PC-9 (cell line): ENCODE results near the gene LCE2C. TPM values are rescaled to one million over a fixed set of nuclear protein-coding genes. Genes with fewer than 3 reads are reported as not detected.
"Not testable (repeated sequence)": the region's sequence is repeated elsewhere in the genome, so short reads cannot be mapped to it uniquely, and the experiment has no call there.

Source experiments
- BruUV-seq: library from RNA; stranded (reverse); fragments of 400-500 nt; replicated peaks from 2 replicates; lab custom pipeline; 2021; lab: Mats Ljungman, UMichigan
- CTCF ChIA-PET: fragments of 300-600 bp; sonication (Branson Sonifier 250); formaldehyde crosslinking; loops from one replicate; lab custom pipeline; 2022; ENCODE audit warnings: antibody characterized with exemption; lab: Charles Lee
- POLR2A ChIA-PET: fragments of 300-600 bp; sonication (Branson Sonifier 250); formaldehyde crosslinking; loops from one replicate; lab custom pipeline; 2022; ENCODE audit warnings: antibody characterized with exemption; ENCODE audit not compliant: unreplicated experiment; lab: Charles Lee
- DNase-seq, 2 experiments: peaks; one replicate each; pipeline versions ENCODE4 v3.0.0 to v3.0.0-alpha.2; 2015 to 2022; ENCODE audit warnings: mixed read lengths in 1 of 2
- H2AFZ ChIP-seq: fragments of 200-600 bp; sonication (generic); 2 replicates; pipeline ENCODE4 v1.8.1; 2017; ENCODE audit warnings: antibody characterized with exemption
- H3F3A ChIP-seq: fragments of 200-600 bp; sonication (generic); 2 replicates; pipeline ENCODE4 v1.8.1; 2017; ENCODE audit warnings: antibody characterized with exemption, mild to moderate bottlenecking, low read depth; ENCODE audit not compliant: insufficient read depth
- H3K27ac ChIP-seq: fragments of 200-600 bp; sonication (generic); 2 replicates; pipeline ENCODE4 v1.6.1; 2016; ENCODE audit warnings: mixed run types
- H3K27me3 ChIP-seq: fragments of 200-600 bp; sonication (generic); 2 replicates; pipeline ENCODE4 v1.6.1; 2016; ENCODE audit warnings: low read depth, mixed run types; ENCODE audit not compliant: insufficient read depth
- H3K36me3 ChIP-seq: fragments of 200-600 bp; sonication (generic); 2 replicates; pipeline ENCODE4 v1.6.1; 2016; ENCODE audit warnings: low read depth, mixed run types
- H3K4me1 ChIP-seq: fragments of 200-600 bp; sonication (generic); replicated peaks from 2 replicates; pipeline ENCODE4 v1.6.1; 2016; ENCODE audit warnings: mixed run types; ENCODE audit not compliant: insufficient read depth
- H3K4me2 ChIP-seq: fragments of 200-600 bp; sonication (generic); 2 replicates; pipeline ENCODE4 v1.6.1; 2017; ENCODE audit warnings: mixed run types
- H3K4me3 ChIP-seq: fragments of 200-600 bp; sonication (generic); 2 replicates; pipeline ENCODE4 v1.6.1; 2016; ENCODE audit warnings: mixed run types
- H3K79me2 ChIP-seq: fragments of 200-600 bp; sonication (generic); 2 replicates; pipeline ENCODE4 v1.6.1; 2017; ENCODE audit warnings: low read depth, mixed run types
- H3K9me2 ChIP-seq: fragments of 200-600 bp; sonication (generic); 2 replicates; pipeline ENCODE4 v1.8.1; 2017; ENCODE audit warnings: mild to moderate bottlenecking; ENCODE audit not compliant: insufficient read depth
- H3K9me3 ChIP-seq: fragments of 200-600 bp; sonication (generic); 2 replicates; pipeline ENCODE4 v1.8.1; 2016; ENCODE audit warnings: low read depth; ENCODE audit not compliant: insufficient read depth
- H4K20me1 ChIP-seq: fragments of 200-600 bp; sonication (generic); 2 replicates; pipeline ENCODE4 v1.8.1; 2017; ENCODE audit not compliant: insufficient read depth
- CTCF ChIP-seq: fragments of 200-600 bp; sonication (generic); conservative IDR thresholded peaks from 2 replicates; pipeline ENCODE4 v1.6.1; 2017; ENCODE audit warnings: mixed run types, antibody characterized with exemption, mild to moderate bottlenecking, moderate library complexity
- EZH2 ChIP-seq: fragments of 200-600 bp; sonication (generic); IDR thresholded peaks from 2 replicates; pipeline ENCODE4 v1.8.0; 2017; ENCODE audit warnings: antibody characterized with exemption, low read depth
- intact Hi-C: fragments of 100-400 bp; cut with micrococcal nuclease; formaldehyde crosslinking; loops from one replicate; pipeline ENCODE4 v1.10.0; 2022; ENCODE audit not compliant: unreplicated experiment
- total RNA-seq: library from RNA; stranded (reverse); gene quantifications from 2 replicates; pipeline ENCODE4 v1.2.3, GENCODE V29; 2021

LCE2C gene
- total RNA-seq, 1 experiment from 2014 or later = not detected

GRCh38 chr1:152657677-152658076 is 17.4 kb upstream of the LCE2C start:
- Histone ChIP-seq H3K4me1 (no peaks in the 10 kb centered on the region), H3K9me2 (no peaks in the 10 kb centered on the region), H3K4me2 (no peak overlapping the region), H3K4me3 (no peak overlapping the region), H4K20me1 (no peaks in the 10 kb centered on the region), H3K9me3 (no peaks in the 10 kb centered on the region; the same call in 1 of the 2 replicates), H3F3A (no peaks in the 10 kb centered on the region), H3K27me3 (peaks cover 22% of the 10 kb centered on the region), H3K79me2 (no peaks in the 10 kb centered on the region), H2AFZ (no peak overlapping the region), H3K27ac (no peak overlapping the region), H3K36me3 (no peaks in the 10 kb centered on the region)
- no peak for TF ChIP-seq EZH2
- TF ChIP-seq CTCF = no peak
- intact Hi-C loops = no loop called here
- ChIA-PET POLR2A (no interaction called here), CTCF (no interaction called here)
- no peak for DNase-seq
- no TSS peak for BruUV-seq

GRCh38 chr1:152658649-152659048 is 16.4 kb upstream of the LCE2C start:
- intact Hi-C loops = no loop called here
- TF ChIP-seq EZH2 (no peak), CTCF (no peak)
- Histone ChIP-seq H4K20me1 (no peaks in the 10 kb centered on the region), H2AFZ (no peak overlapping the region), H3F3A (no peaks in the 10 kb centered on the region), H3K4me3 (no peak overlapping the region), H3K36me3 (no peaks in the 10 kb centered on the region), H3K9me2 (no peaks in the 10 kb centered on the region), H3K4me1 (no peaks in the 10 kb centered on the region), H3K27ac (no peak overlapping the region), H3K79me2 (no peaks in the 10 kb centered on the region), H3K27me3 (peaks cover 29% of the 10 kb centered on the region), H3K4me2 (no peak overlapping the region), H3K9me3 (no peaks in the 10 kb centered on the region; the same call in 1 of the 2 replicates)
- DNase-seq = no peak
- CTCF ChIA-PET = no interaction called here
- BruUV-seq = no TSS peak
- POLR2A ChIA-PET = no interaction called here

DNA sequence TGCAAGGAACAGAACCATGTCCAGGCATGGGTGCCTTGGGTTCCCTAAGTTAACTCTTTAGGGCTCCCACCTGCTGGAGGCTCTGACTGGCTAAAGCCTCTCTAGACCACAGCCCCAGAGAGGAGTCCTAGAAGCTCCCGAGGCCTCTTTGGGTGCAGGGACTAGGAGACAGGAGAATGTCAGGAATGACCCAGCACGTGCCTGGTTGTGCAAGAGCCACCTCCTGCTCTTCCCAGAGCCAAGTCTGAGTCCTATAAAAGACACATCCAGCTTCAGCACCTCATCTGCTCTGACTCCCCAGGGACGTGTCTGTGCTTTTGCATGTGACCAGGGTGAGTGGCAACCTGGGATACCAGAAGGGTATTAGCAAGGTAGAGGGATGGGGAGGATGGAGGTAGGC is 12.0 kb upstream of the LCE2C start, which contains the start of gene LCE2D:
LCE2D (plus strand) TSS at position 283 of the 400 bp plus-strand sequence. CDS start 726 bp downstream, outside the sequence.
- Histone ChIP-seq H3K9me2 (no peaks in the 10 kb centered on the region), H3F3A (no peaks in the 10 kb centered on the region), H3K4me2 (no peak within 1 kb of the TSS), H3K79me2 (no peaks in the 10 kb centered on the region), H3K9me3 (no peaks in the 10 kb centered on the region), H3K36me3 (no peaks in the 10 kb centered on the region), H4K20me1 (no peaks in the 10 kb centered on the region), H3K27me3 (peaks cover 34% of the 10 kb centered on the region), H3K4me3 (no peak within 1 kb of the TSS), H3K27ac (no peak within 1 kb of the TSS), H3K4me1 (no peaks in the 10 kb centered on the region), H2AFZ (no peak within 1 kb of the TSS)
- DNase-seq = no peak
- ChIA-PET CTCF (no interaction called here), POLR2A (no interaction called here)
- TF ChIP-seq EZH2 (no peak), CTCF (no peak)
- intact Hi-C loops = no loop called here
- no TSS peak for BruUV-seq

GRCh38 chr1:152666171-152666570 is 8.9 kb upstream of the LCE2C start:
- H3F3A ChIP-seq, H3K27ac ChIP-seq, H3K4me3 ChIP-seq, H3K4me2 ChIP-seq, H3K4me1 ChIP-seq, H2AFZ ChIP-seq, H4K20me1 ChIP-seq, BruUV-seq, POLR2A ChIA-PET, CTCF ChIA-PET, H3K79me2 ChIP-seq, intact Hi-C loops, H3K36me3 ChIP-seq, H3K9me3 ChIP-seq, H3K9me2 ChIP-seq, DNase-seq: not testable (repeated sequence)
- H3K27me3 ChIP-seq = peaks cover 33% of the 10 kb centered on the region
